Measurements from ENCODE around the gene SPCS2.

GRCh38 chr11:74935285-74935684 lies 13.8 kb upstream of the SPCS2 start:
- TF ChIP-seq FOXM1 (IDR thresholded peaks at IDR 0.05; ENCODE audit: borderline replicate concordance, low read depth) (no peak), RAD21 (IDR thresholded peaks at IDR 0.05; ENCODE audit: low read depth) (no peak), EP300 (IDR thresholded peaks at IDR 0.05; ENCODE audit: borderline replicate concordance) (no peak), TAF1 (IDR thresholded peaks at IDR 0.05; ENCODE audit: low read depth) (no peak), YY1 (IDR thresholded peaks at IDR 0.05; ENCODE audit: low read depth) (no peak), TEAD4 (IDR thresholded peaks at IDR 0.05) (no peak), CREB1 (IDR thresholded peaks at IDR 0.05; ENCODE audit: low read depth) (no peak), TCF12 (IDR thresholded peaks at IDR 0.05; ENCODE audit: low read depth) (no peak), ZBTB7A (IDR thresholded peaks at IDR 0.05; ENCODE audit: low read depth) (no peak), EGR1 (IDR thresholded peaks at IDR 0.05) (no peak)
